HG02623 (cell line): Measurements from ENCODE around the gene SYAP1.
"Not testable (repeated sequence)": the region's sequence is repeated elsewhere in the genome, so short reads cannot be mapped to it uniquely, and the experiment has no call there.

Experiments used
- ATAC-seq: cut with Tn5 transposase; IDR thresholded peaks from one replicate; pipeline ENCODE4 v1.9.1; 2021; ENCODE audit warnings: moderate library complexity; ENCODE audit not compliant: unreplicated experiment

The SYAP1 gene

GRCh38 chrX:16722481-16722880 is 3.1 kb downstream of the SYAP1 start:
- no peak for ATAC-seq

- no peak for ATAC-seq
Measured at GRCh38 chrX:16725072-16725471, 5.7 kb downstream of the SYAP1 start.

GRCh38 chrX:16726347-16726988 is 7.1 kb downstream of the SYAP1 start:
- not testable (repeated sequence) for ATAC-seq

GRCh38 chrX:16727637-16728036 is 8.2 kb downstream of the SYAP1 start:
- no peak for ATAC-seq

GRCh38 chrX:16730450-16730849 is 11.0 kb downstream of the SYAP1 start:
- no peak for ATAC-seq

- no peak for ATAC-seq
Measured at GRCh38 chrX:16733013-16733412, 13.6 kb downstream of the SYAP1 start.

GRCh38 chrX:16737024-16737423 is 17.6 kb downstream of the SYAP1 start:
- ATAC-seq, result no peak

- ATAC-seq, result no peak
Measured at GRCh38 chrX:16739574-16739973, 20.2 kb downstream of the SYAP1 start.

- no peak for ATAC-seq
Measured at GRCh38 chrX:16743604-16744325, 24.4 kb downstream of the SYAP1 start.

- no peak for ATAC-seq
Measured at GRCh38 chrX:16745102-16745501, 25.7 kb downstream of the SYAP1 start.

- ATAC-seq, result no peak
Measured at GRCh38 chrX:16745659-16746058, 26.2 kb downstream of the SYAP1 start.

- no peak for ATAC-seq
Measured at GRCh38 chrX:16748425-16748824, 29.0 kb downstream of the SYAP1 start.

- ATAC-seq, result no peak
Measured at GRCh38 chrX:16750136-16750535, 30.7 kb downstream of the SYAP1 start.

GRCh38 chrX:16754019-16754418 is 34.6 kb downstream of the SYAP1 start:
- no peak for ATAC-seq

GRCh38 chrX:16756724-16757123 is 37.3 kb downstream of the SYAP1 start:
- ATAC-seq, result no peak

GRCh38 chrX:16761500-16761899 is 42.1 kb downstream of the SYAP1 start:
- not testable (repeated sequence) for ATAC-seq

- no peak for ATAC-seq
Measured at GRCh38 chrX:16762579-16762978, 43.2 kb downstream of the SYAP1 start.

GRCh38 chrX:16765594-16765993 is 46.2 kb downstream of the SYAP1 start:
- ATAC-seq, result no peak

GRCh38 chrX:16770970-16771482 is 51.6 kb downstream of the SYAP1 start:
- no peak for ATAC-seq

GRCh38 chrX:16771483-16772398 is 52.3 kb downstream of the SYAP1 start:
- no peak for ATAC-seq

- no peak for ATAC-seq
Measured at GRCh38 chrX:16772460-16772859, 53.0 kb downstream of the SYAP1 start.
